ENCODE results near the gene GABRP. TPM values are rescaled to one million over a fixed set of nuclear protein-coding genes. Genes with fewer than 3 reads are reported as not detected.

Gene GABRP
- total and polyA plus RNA-seq, 2 experiments from 2014 or later: 3.6 to 6.3 TPM

- no peaks in the 10 kb centered on the region for H4K20me1 ChIP-seq (replicated peaks; ENCODE audit: insufficient read depth)
- TF ChIP-seq POLR2AphosphoS5 (IDR thresholded peaks at IDR 0.05; ENCODE audit: low read depth): no peak
- no peak for TF ChIP-seq REST (IDR thresholded peaks at IDR 0.05; ENCODE audit: unreplicated experiment)
- TF ChIP-seq, protein P1, sequence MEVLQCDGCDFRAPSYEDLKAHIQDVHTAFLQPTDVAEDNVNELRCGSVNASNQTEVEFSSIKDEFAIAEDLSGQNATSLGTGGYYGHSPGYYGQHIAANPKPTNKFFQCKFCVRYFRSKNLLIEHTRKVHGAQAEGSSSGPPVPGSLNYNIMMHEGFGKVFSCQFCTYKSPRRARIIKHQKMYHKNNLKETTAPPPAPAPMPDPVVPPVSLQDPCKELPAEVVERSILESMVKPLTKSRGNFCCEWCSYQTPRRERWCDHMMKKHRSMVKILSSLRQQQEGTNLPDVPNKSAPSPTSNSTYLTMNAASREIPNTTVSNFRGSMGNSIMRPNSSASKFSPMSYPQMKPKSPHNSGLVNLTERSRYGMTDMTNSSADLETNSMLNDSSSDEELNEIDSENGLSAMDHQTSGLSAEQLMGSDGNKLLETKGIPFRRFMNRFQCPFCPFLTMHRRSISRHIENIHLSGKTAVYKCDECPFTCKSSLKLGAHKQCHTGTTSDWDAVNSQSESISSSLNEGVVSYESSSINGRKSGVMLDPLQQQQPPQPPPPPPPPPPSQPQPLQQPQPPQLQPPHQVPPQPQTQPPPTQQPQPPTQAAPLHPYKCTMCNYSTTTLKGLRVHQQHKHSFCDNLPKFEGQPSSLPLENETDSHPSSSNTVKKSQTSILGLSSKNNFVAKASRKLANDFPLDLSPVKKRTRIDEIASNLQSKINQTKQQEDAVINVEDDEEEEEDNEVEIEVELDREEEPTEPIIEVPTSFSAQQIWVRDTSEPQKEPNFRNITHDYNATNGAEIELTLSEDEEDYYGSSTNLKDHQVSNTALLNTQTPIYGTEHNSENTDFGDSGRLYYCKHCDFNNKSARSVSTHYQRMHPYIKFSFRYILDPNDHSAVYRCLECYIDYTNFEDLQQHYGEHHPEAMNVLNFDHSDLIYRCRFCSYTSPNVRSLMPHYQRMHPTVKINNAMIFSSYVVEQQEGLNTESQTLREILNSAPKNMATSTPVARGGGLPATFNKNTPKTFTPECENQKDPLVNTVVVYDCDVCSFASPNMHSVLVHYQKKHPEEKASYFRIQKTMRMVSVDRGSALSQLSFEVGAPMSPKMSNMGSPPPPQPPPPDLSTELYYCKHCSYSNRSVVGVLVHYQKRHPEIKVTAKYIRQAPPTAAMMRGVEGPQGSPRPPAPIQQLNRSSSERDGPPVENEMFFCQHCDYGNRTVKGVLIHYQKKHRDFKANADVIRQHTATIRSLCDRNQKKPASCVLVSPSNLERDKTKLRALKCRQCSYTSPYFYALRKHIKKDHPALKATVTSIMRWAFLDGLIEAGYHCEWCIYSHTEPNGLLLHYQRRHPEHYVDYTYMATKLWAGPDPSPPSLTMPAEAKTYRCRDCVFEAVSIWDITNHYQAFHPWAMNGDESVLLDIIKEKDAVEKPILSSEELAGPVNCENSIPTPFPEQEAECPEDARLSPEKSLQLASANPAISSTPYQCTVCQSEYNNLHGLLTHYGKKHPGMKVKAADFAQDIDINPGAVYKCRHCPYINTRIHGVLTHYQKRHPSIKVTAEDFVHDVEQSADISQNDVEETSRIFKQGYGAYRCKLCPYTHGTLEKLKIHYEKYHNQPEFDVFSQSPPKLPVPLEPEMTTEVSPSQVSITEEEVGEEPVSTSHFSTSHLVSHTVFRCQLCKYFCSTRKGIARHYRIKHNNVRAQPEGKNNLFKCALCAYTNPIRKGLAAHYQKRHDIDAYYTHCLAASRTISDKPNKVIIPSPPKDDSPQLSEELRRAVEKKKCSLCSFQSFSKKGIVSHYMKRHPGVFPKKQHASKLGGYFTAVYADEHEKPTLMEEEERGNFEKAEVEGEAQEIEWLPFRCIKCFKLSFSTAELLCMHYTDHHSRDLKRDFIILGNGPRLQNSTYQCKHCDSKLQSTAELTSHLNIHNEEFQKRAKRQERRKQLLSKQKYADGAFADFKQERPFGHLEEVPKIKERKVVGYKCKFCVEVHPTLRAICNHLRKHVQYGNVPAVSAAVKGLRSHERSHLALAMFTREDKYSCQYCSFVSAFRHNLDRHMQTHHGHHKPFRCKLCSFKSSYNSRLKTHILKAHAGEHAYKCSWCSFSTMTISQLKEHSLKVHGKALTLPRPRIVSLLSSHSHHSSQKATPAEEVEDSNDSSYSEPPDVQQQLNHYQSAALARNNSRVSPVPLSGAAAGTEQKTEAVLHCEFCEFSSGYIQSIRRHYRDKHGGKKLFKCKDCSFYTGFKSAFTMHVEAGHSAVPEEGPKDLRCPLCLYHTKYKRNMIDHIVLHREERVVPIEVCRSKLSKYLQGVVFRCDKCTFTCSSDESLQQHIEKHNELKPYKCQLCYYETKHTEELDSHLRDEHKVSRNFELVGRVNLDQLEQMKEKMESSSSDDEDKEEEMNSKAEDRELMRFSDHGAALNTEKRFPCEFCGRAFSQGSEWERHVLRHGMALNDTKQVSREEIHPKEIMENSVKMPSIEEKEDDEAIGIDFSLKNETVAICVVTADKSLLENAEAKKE (CRISPR knock-in tag; IDR thresholded peaks at IDR 0.05): no peak
- no peak for TF ChIP-seq CREB1 (CRISPR knock-in tag; IDR thresholded peaks at IDR 0.05; ENCODE audit: low read depth)
- TF ChIP-seq NANOG (IDR thresholded peaks at IDR 0.05; ENCODE audit: borderline replicate concordance): no peak
- TF ChIP-seq EZH2 (IDR thresholded peaks at IDR 0.05; ENCODE audit: low read depth, unreplicated experiment): no peak
- TF ChIP-seq CTCF (conservative IDR thresholded peaks at IDR 0.05; ENCODE audit: low read depth in 2 of 2): no peak
- TF ChIP-seq ETS1 (IDR thresholded peaks at IDR 0.05): no peak
- TF ChIP-seq JUNB (IDR thresholded peaks at IDR 0.05; ENCODE audit: unreplicated experiment): no peak
- no peak for TF ChIP-seq ZNF114 (CRISPR knock-in tag; IDR thresholded peaks at IDR 0.05)
- no peak for TF ChIP-seq EZH2phosphoT487 (IDR thresholded peaks at IDR 0.05; ENCODE audit: unreplicated experiment)
- no peak for TF ChIP-seq ZNF331 (CRISPR knock-in tag; IDR thresholded peaks at IDR 0.05; ENCODE audit: low read depth)
- no peak for TF ChIP-seq STAT1 (IDR thresholded peaks at IDR 0.05; ENCODE audit: unreplicated experiment)
- peaks cover 8% of the 10 kb centered on the region; the same call in 1 of the 3 replicates for H3K36me3 Mint-ChIP-seq (ENCODE audit: low read depth)
- no peak overlapping the region for H3K27ac Mint-ChIP-seq
- no peak overlapping the region for H2AFZ ChIP-seq
- H3K27me3 Mint-ChIP-seq (ENCODE audit: insufficient read depth, low read depth, poor library complexity): no peaks in the 10 kb centered on the region
- no peaks in the 10 kb centered on the region for H3K4me1 ChIP-seq (ENCODE audit: insufficient read depth)
- peaks cover 4% of the 10 kb centered on the region; the same call in 1 of the 2 replicates for H3K9me2 ChIP-seq (ENCODE audit: insufficient read depth)
- ATAC-seq (no peak), DNase-seq (ENCODE audit: low spot score) (no peak)
- H3K27me3 ChIP-seq (ENCODE audit: insufficient read depth): no peaks in the 10 kb centered on the region
- H3K36me3 ChIP-seq (ENCODE audit: insufficient read depth): no peaks in the 10 kb centered on the region
- H3K27ac ChIP-seq (ENCODE audit: low read depth): no peak overlapping the region
- H3K9me3 Mint-ChIP-seq: peaks cover 11% of the 10 kb centered on the region
- no peak overlapping the region for H3K4me3 Mint-ChIP-seq
- no peaks in the 10 kb centered on the region for H3K79me2 ChIP-seq (replicated peaks; ENCODE audit: insufficient read depth)
- no peak overlapping the region for H3K4me2 ChIP-seq
- no peak overlapping the region for H3K4me3 ChIP-seq
- no peaks in the 10 kb centered on the region for H3F3A ChIP-seq (replicated peaks; ENCODE audit: low read depth)
- H3K4me1 Mint-ChIP-seq: peaks cover 4% of the 10 kb centered on the region
Observed at GRCh38 chr5:170836226-170836625, 52.7 kb downstream of the GABRP start.

Data from GM23338 (cell line).